Choroid plexus epithelial cell (primary cell): ENCODE data around the gene COIL.
A peak's percentile ranks its signal among the peaks of the same experiment; 100 is the strongest.

Experiments
- DNase-seq: peaks from one replicate; pipeline ENCODE4 v3.0.0-alpha.2; 2010; ENCODE audit warnings: low read depth
- H3K4me3 ChIP-seq: 2 replicates; pipeline ENCODE4 v1.5.1; 2011; ENCODE audit warnings: low read depth, mild to moderate bottlenecking, control low read depth, low read length, moderate library complexity
- TF ChIP-seq, protein P1 (sequence below): conservative IDR thresholded peaks from 2 replicates; pipeline ENCODE4 v1.5.1; 2011; ENCODE audit warnings: low read depth, mild to moderate bottlenecking, control low read depth, inconsistent platforms, low read length, moderate library complexity

The COIL gene

DNA sequence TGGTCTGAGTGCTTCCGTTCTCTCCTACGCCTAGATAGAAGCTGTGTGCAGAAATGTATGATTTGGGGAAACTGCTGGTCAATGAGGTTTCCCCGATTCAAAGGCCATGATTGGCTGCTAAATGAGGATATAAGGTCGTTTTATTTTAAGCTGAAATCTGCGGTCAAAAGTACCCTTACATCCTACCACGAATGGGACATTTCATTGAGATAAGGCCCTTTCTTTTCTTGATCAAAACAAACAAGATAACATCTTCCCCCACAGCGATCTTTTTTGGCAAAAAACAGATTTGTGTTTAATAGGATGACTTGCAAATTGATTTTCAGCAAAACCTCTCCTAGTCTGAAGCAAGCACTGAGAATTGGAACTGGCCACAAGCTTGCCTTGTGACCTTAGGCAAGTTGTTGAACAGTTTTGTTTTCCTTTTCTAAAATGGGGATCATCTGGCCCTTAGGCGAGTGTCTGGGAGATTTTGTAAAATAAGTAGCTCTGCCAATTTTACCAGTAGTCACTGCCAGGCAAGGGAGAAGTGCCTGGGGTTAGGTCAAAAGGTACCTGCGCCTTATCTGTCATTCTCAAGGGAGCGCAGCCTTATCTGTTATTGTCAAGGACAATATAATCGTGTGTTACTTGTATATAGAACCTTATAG, 17.7 kb upstream of the COIL start:
- TF ChIP-seq, protein P1, sequence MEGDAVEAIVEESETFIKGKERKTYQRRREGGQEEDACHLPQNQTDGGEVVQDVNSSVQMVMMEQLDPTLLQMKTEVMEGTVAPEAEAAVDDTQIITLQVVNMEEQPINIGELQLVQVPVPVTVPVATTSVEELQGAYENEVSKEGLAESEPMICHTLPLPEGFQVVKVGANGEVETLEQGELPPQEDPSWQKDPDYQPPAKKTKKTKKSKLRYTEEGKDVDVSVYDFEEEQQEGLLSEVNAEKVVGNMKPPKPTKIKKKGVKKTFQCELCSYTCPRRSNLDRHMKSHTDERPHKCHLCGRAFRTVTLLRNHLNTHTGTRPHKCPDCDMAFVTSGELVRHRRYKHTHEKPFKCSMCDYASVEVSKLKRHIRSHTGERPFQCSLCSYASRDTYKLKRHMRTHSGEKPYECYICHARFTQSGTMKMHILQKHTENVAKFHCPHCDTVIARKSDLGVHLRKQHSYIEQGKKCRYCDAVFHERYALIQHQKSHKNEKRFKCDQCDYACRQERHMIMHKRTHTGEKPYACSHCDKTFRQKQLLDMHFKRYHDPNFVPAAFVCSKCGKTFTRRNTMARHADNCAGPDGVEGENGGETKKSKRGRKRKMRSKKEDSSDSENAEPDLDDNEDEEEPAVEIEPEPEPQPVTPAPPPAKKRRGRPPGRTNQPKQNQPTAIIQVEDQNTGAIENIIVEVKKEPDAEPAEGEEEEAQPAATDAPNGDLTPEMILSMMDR = no peak
- H3K4me3 ChIP-seq = peak overlapping the region; percentile 87
- DNase-seq = peak; percentile 42

DNA sequence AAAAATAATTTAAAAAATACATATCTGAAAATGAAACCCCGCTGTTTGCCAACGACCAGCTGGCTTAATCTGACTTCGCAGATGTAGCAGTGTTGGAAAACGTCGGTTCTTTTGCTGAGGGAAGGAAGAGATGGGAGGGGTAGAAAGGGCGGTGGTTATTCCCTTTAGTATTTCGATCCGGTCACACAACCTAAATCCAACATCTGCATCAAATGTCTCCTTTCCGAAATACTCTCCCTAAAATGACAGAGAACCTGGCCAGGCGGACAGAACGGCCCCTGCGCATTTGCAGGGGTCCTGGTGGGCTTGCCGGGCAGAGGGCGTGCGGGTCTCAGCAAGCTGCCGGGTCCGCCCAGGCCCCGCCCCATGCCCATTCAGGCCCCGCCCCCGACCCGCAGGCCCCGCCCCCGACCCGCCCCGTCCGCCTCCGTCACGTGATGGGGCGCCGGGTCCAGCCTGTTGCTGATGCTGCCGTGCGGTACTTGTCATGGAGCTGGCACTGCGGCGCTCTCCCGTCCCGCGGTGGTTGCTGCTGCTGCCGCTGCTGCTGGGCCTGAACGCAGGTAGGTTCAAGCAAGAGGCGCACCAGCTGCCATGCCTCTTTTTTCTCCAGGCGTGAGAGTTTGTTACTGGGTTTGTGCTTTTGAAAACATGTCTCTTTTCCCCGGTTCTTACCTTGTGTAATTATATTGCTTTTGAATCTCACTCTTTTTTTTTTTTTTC, 17.0 kb upstream of the COIL start, which contains the start of gene SCPEP1:
TSS of gene SCPEP1 (plus strand) at position 459 of the 723 bp plus-strand sequence. CDS start at position 488, 29 bp downstream.
- peak; percentile 72 for DNase-seq
- TF ChIP-seq, protein P1 = no peak
- peak within 1 kb of the TSS; percentile 87 for H3K4me3 ChIP-seq

GRCh38 chr17:56976941-56977608, 16.2 kb upstream of the COIL start:
- DNase-seq = no peak
- TF ChIP-seq, protein P1 = no peak
- peak overlapping the region; percentile 87 for H3K4me3 ChIP-seq

- no peak overlapping the region for H3K4me3 ChIP-seq
- no peak for DNase-seq
- TF ChIP-seq, protein P1 = no peak
Observed at GRCh38 chr17:56975656-56976055, 14.8 kb upstream of the COIL start.

DNA sequence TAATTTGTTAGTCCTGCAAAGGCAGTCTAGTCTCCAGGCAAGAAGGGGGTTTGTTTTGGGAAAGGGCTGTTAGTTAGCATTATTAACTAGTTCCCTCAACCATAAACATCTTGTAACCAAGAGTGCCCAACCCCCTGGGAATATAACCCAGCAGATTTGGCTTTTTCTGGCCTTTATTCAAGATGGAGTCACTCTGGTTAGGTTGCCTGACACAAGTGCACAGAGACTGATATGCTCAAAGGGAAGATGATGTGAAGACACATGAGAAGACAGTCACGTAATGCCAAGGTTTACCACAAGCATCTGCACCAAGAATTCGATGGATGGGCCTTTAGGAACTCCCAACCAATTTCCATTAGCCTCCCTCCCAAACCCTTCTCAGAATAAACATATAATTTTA, 13.2 kb upstream of the COIL start:
- H3K4me3 ChIP-seq = no peak overlapping the region
- no peak for DNase-seq
- TF ChIP-seq, protein P1 = no peak

DNA sequence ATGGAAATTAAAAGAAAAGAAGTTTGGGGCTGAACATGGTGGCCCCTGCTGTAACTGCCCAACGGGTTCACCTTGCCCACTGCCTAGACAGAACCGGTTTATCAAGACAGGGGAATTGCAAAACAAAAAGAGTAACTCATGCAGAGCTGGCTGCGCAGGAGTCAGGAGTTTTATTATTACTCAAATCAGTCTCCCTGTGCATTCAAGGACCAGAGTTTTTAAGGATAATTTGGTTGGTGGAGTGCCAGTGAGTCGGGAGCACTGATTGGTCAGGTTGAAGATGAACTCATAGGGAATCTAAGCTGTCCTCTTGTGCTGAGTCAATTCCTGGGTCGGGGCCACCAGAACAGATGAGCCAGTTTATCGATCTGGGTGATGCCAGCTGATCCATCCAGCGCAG, 12.7 kb upstream of the COIL start:
- TF ChIP-seq, protein P1 = no peak
- no peak for DNase-seq
- no peak overlapping the region for H3K4me3 ChIP-seq
